K562 (cell line): ENCODE results near the gene DAB1. TPM values are rescaled to one million over a fixed set of nuclear protein-coding genes. Genes with fewer than 3 reads are reported as not detected.

Experiments
- ATAC-seq: fragments of 200-7000 bp; cut with Tn5 transposase; 3 replicates; pipeline ENCODE4 v1.9.1; 2020; ENCODE audit warnings: moderate library complexity
- BruUV-seq: library from RNA; stranded (reverse); fragments of 400-500 nt; replicated peaks from 2 replicates; lab custom pipeline; 2021; lab: Mats Ljungman, UMichigan
- CTCF ChIA-PET: fragments of 300-600 bp; formaldehyde crosslinking; extraction: SDS; loops from one replicate; lab custom pipeline; 2021; ENCODE audit warnings: low intra/inter-chr PET ratio; lab: Yijun Ruan, JAX
- POLR2A ChIA-PET: fragments of 300-600, 350-650 bp; sonication (Branson Sonifier 250); formaldehyde crosslinking; extraction: SDS; loops from one replicate; lab custom pipeline; 2021; ENCODE audit warnings: antibody characterized with exemption, inconsistent platforms; lab: Yijun Ruan, JAX
- DNase-seq, 4 experiments: peaks; one replicate each; pipeline versions ENCODE4 v3.0.0 to v3.0.0-alpha.2; 2011 to 2018; ENCODE audit warnings: low spot score in 3 of 4, mixed read lengths in 3 of 4; ENCODE audit errors: extremely low read depth in 1 of 4
- FAIRE-seq: peaks from 2 replicates; lab custom pipeline; 2011; peaks lifted over from hg19 to GRCh38; lab: Jason Lieb, UNC
- H2AFZ ChIP-seq: 2 replicates; pipeline ENCODE4 v1.6.0; 2011; ENCODE audit warnings: low read depth, low read length, control low read depth, inconsistent platforms
- H3K27ac ChIP-seq: fragments of 200-600 bp; 3 replicates; pipeline ENCODE4 v1.8.0; 2011; ENCODE audit warnings: low read depth, mild to moderate bottlenecking, control low read depth, inconsistent platforms, low read length, moderate library complexity, mixed read lengths; ENCODE audit errors: extremely low read depth
- H3K27me3 ChIP-seq, 2 experiments: fragments of 300-600 bp in 1 of 2; 2 replicates in 1 of 2; 3 replicates in 1 of 2; pipeline versions ENCODE4 v1.6.0 to v1.8.0; 2011; ENCODE audit warnings: inconsistent platforms in 2 of 2, low read length in 2 of 2, mild to moderate bottlenecking in 1 of 2, mixed read lengths in 1 of 2, moderate library complexity in 1 of 2; ENCODE audit not compliant: control insufficient read depth in 2 of 2, insufficient read depth in 2 of 2
- H3K36me3 ChIP-seq: fragments of 300-600 bp; 3 replicates; pipeline ENCODE4 v1.8.0; 2011; ENCODE audit warnings: mild to moderate bottlenecking, low read length, inconsistent platforms; ENCODE audit not compliant: control insufficient read depth, insufficient read depth
- H3K4me1 ChIP-seq, 2 experiments: fragments of 200-600 bp in 1 of 2; replicated peaks in 1 of 2; 2 replicates in 1 of 2; 3 replicates in 1 of 2; pipeline versions ENCODE4 v1.5.1 to v1.8.0; 2011; ENCODE audit warnings: inconsistent platforms in 2 of 2, low read length in 2 of 2, mild to moderate bottlenecking in 1 of 2, mixed read lengths in 1 of 2, moderate library complexity in 1 of 2; ENCODE audit not compliant: control insufficient read depth in 2 of 2, insufficient read depth in 2 of 2
- H3K4me2 ChIP-seq: 2 replicates; pipeline ENCODE4 v1.6.1; 2011; ENCODE audit warnings: low read length, control low read depth, inconsistent platforms, mixed read lengths; ENCODE audit not compliant: insufficient read depth
- H3K4me3 ChIP-seq: fragments of 200-600 bp; sonication (generic), shearing (Covaris generic); 2 replicates; pipeline ENCODE4 v1.5.1; 2016; ENCODE audit warnings: control low read depth, inconsistent platforms
- H3K79me2 ChIP-seq: fragments of 200-600 bp; 3 replicates; pipeline ENCODE4 v1.8.0; 2011; ENCODE audit warnings: low read length, inconsistent platforms; ENCODE audit not compliant: control insufficient read depth, insufficient read depth
- H3K9ac ChIP-seq, 2 experiments: 2 replicates each; pipeline versions ENCODE4 v1.6.0 to v1.6.1; 2011; ENCODE audit warnings: low read depth in 2 of 2, low read length in 2 of 2, control low read depth in 1 of 2, inconsistent platforms in 1 of 2, mild to moderate bottlenecking in 1 of 2, mixed read lengths in 1 of 2; ENCODE audit not compliant: insufficient read depth in 1 of 2
- H3K9me1 ChIP-seq: one replicate; pipeline ENCODE4 v1.6.0; 2011; ENCODE audit warnings: inconsistent platforms, mild to moderate bottlenecking, low read length, moderate library complexity; ENCODE audit not compliant: control insufficient read depth, insufficient read depth
- H3K9me3 ChIP-seq: replicated peaks from 2 replicates; pipeline ENCODE4 v1.5.1; 2011; ENCODE audit warnings: low read depth, low read length, inconsistent platforms; ENCODE audit not compliant: control insufficient read depth, insufficient read depth
- H4K20me1 ChIP-seq: replicated peaks from 2 replicates; pipeline ENCODE4 v1.6.1; 2011; ENCODE audit warnings: low read length, inconsistent platforms, mixed read lengths; ENCODE audit not compliant: control insufficient read depth, insufficient read depth
- ATF7 ChIP-seq: fragments of 450-650 bp; IDR thresholded peaks from 2 replicates; pipeline ENCODE4 v1.7.1; 2014; ENCODE audit warnings: mild to moderate bottlenecking, moderate library complexity
- GATAD2B ChIP-seq: fragments of 450-650 bp; IDR thresholded peaks from 2 replicates; pipeline ENCODE4 v1.6.1; 2017; ENCODE audit warnings: mild to moderate bottlenecking, borderline replicate concordance
- NFYB ChIP-seq: IDR thresholded peaks from 2 replicates; pipeline ENCODE4 v1.6.1; 2011; ENCODE audit warnings: mild to moderate bottlenecking, moderate library complexity; ENCODE audit not compliant: insufficient read length; ENCODE audit errors: extremely low read depth
- RBBP5 ChIP-seq: fragments of 200-600 bp; sonication (generic); IDR thresholded peaks from 2 replicates; pipeline ENCODE4 v1.6.1; 2012; ENCODE audit warnings: borderline replicate concordance, mild to moderate bottlenecking, low read length, control low read depth, inconsistent platforms; ENCODE audit not compliant: insufficient read depth, poor library complexity, severe bottlenecking
- RBM25 ChIP-seq: fragments of 200-400 bp; formaldehyde crosslinking; IDR thresholded peaks from 2 replicates; pipeline ENCODE4 v1.6.1; 2018; ENCODE audit warnings: low read length, low read depth, moderate library complexity; ENCODE audit not compliant: severe bottlenecking
- RUNX1 ChIP-seq: sonication (generic); IDR thresholded peaks from 2 replicates; pipeline ENCODE4 v1.6.1; 2016; ENCODE audit warnings: antibody characterized with exemption, low read depth
- SMARCE1 ChIP-seq: fragments of 450-650 bp; IDR thresholded peaks from 2 replicates; pipeline ENCODE4 v1.7.1; 2016; ENCODE audit warnings: mild to moderate bottlenecking
- SNIP1 ChIP-seq: fragments of 450-650 bp; IDR thresholded peaks from 2 replicates; pipeline ENCODE4 v1.7.1; 2017; ENCODE audit warnings: low read depth, mild to moderate bottlenecking
- TEAD1 ChIP-seq, 2 experiments: fragments of 450-650 bp in 1 of 2; sonication (generic) in 1 of 2; formaldehyde crosslinking; IDR thresholded peaks; 2 replicates each; pipeline versions ENCODE4 v1.4.0 to v1.8.0; 2020 to 2022; ENCODE audit warnings: mild to moderate bottlenecking in 2 of 2, missing genetic modification reagents in 1 of 2
- ZNF212 ChIP-seq: fragments of 450-650 bp; formaldehyde crosslinking; IDR thresholded peaks from 2 replicates; pipeline ENCODE4 v1.4.0; 2020; ENCODE audit warnings: mild to moderate bottlenecking
- ZNF589 ChIP-seq: fragments of 200-800 bp; sonication (Bioruptor generic); IDR thresholded peaks from 2 replicates; pipeline ENCODE4 v1.6.1; 2016; ENCODE audit warnings: low read depth, missing genetic modification characterization, missing compliant biosample characterization
- WGBS: fragments of 100-300 bp; shearing (Covaris generic); methylation state at CpG from one replicate; pipeline ENCODE4 v1.1.6; 2016; ENCODE audit warnings: low coverage, mixed read lengths; ENCODE audit not compliant: insufficient coverage; ENCODE audit errors: missing lambda C conversion rate; 5-methylcytosine and 5-hydroxymethylcytosine counted together
- in situ Hi-C: fragments of 300-500 bp; cut with MboI; formaldehyde crosslinking; loops from 4 replicates; pipeline ENCODE4 v1.15.0; 2018; ENCODE audit warnings: inconsistent platforms, mixed read lengths
- intact Hi-C: fragments of 100-400 bp; cut with micrococcal nuclease; formaldehyde crosslinking; loops from 2 replicates; pipeline ENCODE4 v1.14.2; 2022
- polyA plus RNA-seq, 8 experiments: library from polyadenylated mRNA; depleted of rRNA in 4 of 8; stranded (reverse) in 5 of 8; unstranded in 3 of 8; fragments of >200 nt; fragmentation: Nextera tagmentation in 2 of 8; fragmentation: Illumina TruSeq in 1 of 8; extraction: Ambion mirVana in 2 of 8; extraction: Trizol in 1 of 8; gene quantifications; 2 replicates each; pipeline versions ENCODE4 v1.2.1 to v1.2.3, GENCODE V29; 2011 to 2014; ENCODE audit warnings: inconsistent platforms in 1 of 8, missing spikeins in 1 of 8
- total RNA-seq, 7 experiments: library from RNA; depleted of rRNA in 6 of 7; stranded (reverse); fragments of >200 nt in 6 of 7; fragmentation: Illumina TruSeq in 2 of 7; extraction: Trizol in 2 of 7; gene quantifications; 2 replicates each; pipeline versions ENCODE4 v1.2.1 to v1.2.3, GENCODE V29; 2011 to 2021; ENCODE audit warnings: low replicate concordance in 1 of 7
- TF ChIP-seq, protein P1 (sequence below), 3 experiments: IDR thresholded peaks in 2 of 3; conservative IDR thresholded peaks in 1 of 3; 2 replicates each; pipeline ENCODE4 v1.5.1; 2011 to 2012; ENCODE audit warnings: low read length in 3 of 3, mild to moderate bottlenecking in 3 of 3, control low read depth in 2 of 3, improper control_type of control experiment in 1 of 3, inconsistent platforms in 1 of 3, low read depth in 1 of 3, mixed read lengths in 1 of 3, moderate library complexity in 1 of 3; ENCODE audit not compliant: insufficient read depth in 2 of 3
- TF ChIP-seq, protein P2 (sequence below): fragments of 450-650 bp; IDR thresholded peaks from 2 replicates; pipeline ENCODE4 v1.6.1; 2016
- TF ChIP-seq, protein P3 (sequence below), 2 experiments: IDR thresholded peaks in 1 of 2; conservative IDR thresholded peaks in 1 of 2; 2 replicates each; pipeline ENCODE4 v1.6.1; 2016; ENCODE audit warnings: low read depth in 2 of 2, mild to moderate bottlenecking in 1 of 2, missing compliant biosample characterization in 1 of 2, missing genetic modification characterization in 1 of 2, moderate library complexity in 1 of 2

The DAB1 gene
- total and polyA plus RNA-seq, 9 of the 15 experiments (the other 6 are each of a cell fraction or from before 2014, with no cell fraction given) = not detected

DNA sequence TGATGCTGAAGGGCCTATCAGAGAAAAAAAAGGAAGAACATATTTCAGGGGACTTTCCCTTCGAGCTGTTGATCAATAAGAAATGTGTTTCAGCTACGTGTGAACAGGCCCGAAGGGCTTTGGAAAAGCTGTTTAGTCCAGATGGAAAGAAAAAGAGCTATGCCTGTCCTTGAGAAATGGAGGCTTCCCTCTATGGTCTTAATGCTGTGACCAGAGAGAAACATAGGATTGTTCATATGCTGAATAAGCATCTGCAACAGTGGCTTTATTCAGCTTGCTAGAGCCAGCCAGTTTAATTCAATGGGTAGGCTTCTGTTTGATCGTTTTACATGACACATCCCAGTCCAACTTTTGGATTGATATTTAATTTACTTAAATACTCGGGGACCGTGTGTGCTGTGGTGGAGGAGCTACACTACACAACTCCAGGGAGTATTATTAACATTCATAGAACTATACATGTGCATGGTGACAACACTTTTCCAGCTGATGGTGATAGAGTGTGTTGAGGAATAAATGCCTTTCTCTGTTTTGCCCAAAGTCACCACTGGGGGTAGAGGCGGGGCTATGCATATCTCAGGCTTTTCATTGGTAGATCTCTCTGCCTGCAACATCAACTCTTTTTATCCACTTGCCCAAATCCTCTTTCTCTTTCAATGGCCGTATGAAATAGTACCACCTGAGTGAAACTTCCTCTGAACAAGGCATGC, 351.3 kb downstream of the DAB1 start:
- no peaks in the 10 kb centered on the region for H3K36me3 ChIP-seq
- no peak overlapping the region for H3K27ac ChIP-seq
- no peaks in the 10 kb centered on the region for H3K9me3 ChIP-seq
- in situ Hi-C loops = no loop called here
- H3K4me2 ChIP-seq = no peak overlapping the region
- H3K4me3 ChIP-seq = no peak overlapping the region
- POLR2A ChIA-PET = no interaction called here
- 0% methylated on average over 8 of the region's 8 CpGs for WGBS
- H3K27me3 ChIP-seq = no peaks in the 10 kb centered on the region; a peak in 2 of 5 replicates
- intact Hi-C loops = no loop called here
- no TSS peak for BruUV-seq
- peak; percentile 9 to 39 (median 24) for DNase-seq
- no peak overlapping the region for H2AFZ ChIP-seq
- H3K9ac ChIP-seq = no peak overlapping the region
- no peaks in the 10 kb centered on the region for H3K4me1 ChIP-seq
- ATAC-seq = peak; percentile 93
- no peaks in the 10 kb centered on the region; the same call in 1 of the 2 replicates for H4K20me1 ChIP-seq
- H3K79me2 ChIP-seq = no peaks in the 10 kb centered on the region
- CTCF ChIA-PET = no interaction called here
- H3K9me1 ChIP-seq = no peaks in the 10 kb centered on the region
- FAIRE-seq = peak; percentile 72
- no peak for TF ChIP-seq ZNF212
- TF ChIP-seq, protein P1, sequence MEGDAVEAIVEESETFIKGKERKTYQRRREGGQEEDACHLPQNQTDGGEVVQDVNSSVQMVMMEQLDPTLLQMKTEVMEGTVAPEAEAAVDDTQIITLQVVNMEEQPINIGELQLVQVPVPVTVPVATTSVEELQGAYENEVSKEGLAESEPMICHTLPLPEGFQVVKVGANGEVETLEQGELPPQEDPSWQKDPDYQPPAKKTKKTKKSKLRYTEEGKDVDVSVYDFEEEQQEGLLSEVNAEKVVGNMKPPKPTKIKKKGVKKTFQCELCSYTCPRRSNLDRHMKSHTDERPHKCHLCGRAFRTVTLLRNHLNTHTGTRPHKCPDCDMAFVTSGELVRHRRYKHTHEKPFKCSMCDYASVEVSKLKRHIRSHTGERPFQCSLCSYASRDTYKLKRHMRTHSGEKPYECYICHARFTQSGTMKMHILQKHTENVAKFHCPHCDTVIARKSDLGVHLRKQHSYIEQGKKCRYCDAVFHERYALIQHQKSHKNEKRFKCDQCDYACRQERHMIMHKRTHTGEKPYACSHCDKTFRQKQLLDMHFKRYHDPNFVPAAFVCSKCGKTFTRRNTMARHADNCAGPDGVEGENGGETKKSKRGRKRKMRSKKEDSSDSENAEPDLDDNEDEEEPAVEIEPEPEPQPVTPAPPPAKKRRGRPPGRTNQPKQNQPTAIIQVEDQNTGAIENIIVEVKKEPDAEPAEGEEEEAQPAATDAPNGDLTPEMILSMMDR (IDR thresholded peaks at IDR 0.05 in 2 of 3, conservative IDR thresholded peaks at IDR 0.05 in 1 of 3; ENCODE audit: insufficient read depth in 2 of 3, low read depth in 1 of 3, low read length in 3 of 3) = peak; percentile 26 to 37 (median 32); a peak in 4 of 6 replicates
- TF ChIP-seq RBBP5 = no peak
- TF ChIP-seq, protein P2, sequence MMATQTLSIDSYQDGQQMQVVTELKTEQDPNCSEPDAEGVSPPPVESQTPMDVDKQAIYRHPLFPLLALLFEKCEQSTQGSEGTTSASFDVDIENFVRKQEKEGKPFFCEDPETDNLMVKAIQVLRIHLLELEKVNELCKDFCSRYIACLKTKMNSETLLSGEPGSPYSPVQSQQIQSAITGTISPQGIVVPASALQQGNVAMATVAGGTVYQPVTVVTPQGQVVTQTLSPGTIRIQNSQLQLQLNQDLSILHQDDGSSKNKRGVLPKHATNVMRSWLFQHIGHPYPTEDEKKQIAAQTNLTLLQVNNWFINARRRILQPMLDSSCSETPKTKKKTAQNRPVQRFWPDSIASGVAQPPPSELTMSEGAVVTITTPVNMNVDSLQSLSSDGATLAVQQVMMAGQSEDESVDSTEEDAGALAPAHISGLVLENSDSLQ = peak; percentile 58; the same call in 1 of the 2 replicates
- TF ChIP-seq, protein P3, sequence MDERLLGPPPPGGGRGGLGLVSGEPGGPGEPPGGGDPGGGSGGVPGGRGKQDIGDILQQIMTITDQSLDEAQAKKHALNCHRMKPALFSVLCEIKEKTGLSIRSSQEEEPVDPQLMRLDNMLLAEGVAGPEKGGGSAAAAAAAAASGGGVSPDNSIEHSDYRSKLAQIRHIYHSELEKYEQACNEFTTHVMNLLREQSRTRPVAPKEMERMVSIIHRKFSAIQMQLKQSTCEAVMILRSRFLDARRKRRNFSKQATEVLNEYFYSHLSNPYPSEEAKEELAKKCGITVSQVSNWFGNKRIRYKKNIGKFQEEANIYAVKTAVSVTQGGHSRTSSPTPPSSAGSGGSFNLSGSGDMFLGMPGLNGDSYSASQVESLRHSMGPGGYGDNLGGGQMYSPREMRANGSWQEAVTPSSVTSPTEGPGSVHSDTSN (CRISPR knock-in tag; IDR thresholded peaks at IDR 0.05; ENCODE audit: low read depth) = no peak
- TF ChIP-seq, protein P3 (tag; conservative IDR thresholded peaks at IDR 0.05; ENCODE audit: low read depth) = 0 out of 2 replicates have a peak, but pooled peaks have one; percentile 20
- peak; percentile 62 for TF ChIP-seq NFYB
- no peak for TF ChIP-seq ZNF589 (CRISPR knock-in tag)
- no peak for TF ChIP-seq RUNX1
- TF ChIP-seq SMARCE1 = no peak
- no peak for TF ChIP-seq GATAD2B
- TF ChIP-seq SNIP1 = no peak
- TF ChIP-seq TEAD1 (CRISPR knock-in tag; IDR thresholded peaks at IDR 0.05) = no peak
- no peak for TF ChIP-seq ATF7
- peak; percentile 27 for TF ChIP-seq RBM25
